ENCODE measurements around the gene MLN.
A peak's percentile ranks its signal among the peaks of the same experiment; 100 is the strongest.

MLN gene

DNA sequence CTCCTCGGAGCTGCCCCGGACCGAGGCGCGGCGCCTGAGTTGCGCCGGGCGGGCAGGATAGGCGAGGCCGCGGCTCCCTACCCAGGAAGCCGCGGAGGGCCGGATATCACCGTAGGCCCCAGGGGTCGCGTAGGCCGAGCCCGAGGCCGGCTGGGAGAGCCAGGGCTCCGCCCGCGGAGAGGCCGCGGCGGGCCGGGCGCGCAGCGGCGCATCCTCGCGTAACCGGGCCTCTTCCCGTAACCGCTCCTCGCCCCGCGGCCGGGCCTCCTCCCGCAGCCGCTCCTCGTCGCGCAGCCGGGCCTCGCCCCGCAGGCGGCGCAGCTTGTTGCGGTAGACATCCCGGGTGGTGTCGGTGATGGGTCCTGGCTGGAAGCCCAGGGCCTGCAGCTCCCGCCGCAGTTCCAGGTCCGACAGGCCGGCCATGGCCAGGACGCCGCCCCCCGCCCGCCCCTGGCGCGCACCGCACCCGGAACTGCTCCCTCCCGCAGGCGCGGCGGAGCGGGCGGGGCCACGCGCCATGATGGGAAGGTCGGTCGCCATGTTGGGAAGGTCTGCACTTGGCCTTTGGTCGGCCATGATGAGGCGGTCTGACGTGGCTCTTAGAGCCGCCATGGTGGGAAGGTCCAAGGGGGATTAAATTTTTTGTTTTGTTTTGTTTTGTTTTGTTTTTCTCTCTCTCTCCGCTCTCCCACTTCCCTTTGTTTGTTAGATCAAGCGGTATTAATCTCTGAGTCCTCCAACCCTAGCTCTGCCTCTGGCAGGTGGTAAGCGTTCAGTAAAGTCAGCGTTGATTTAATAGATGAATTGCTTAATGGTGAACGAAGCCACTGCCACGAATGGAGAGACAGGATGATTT is 14.9 kb downstream of the MLN start, which contains the start of gene LEMD2:
Gene LEMD2, minus strand, starts transcription at position 437 of the 856 bp plus-strand sequence. Its CDS starts 14 bp downstream, at position 423.
- H3K4me3 ChIP-seq (ENCODE audit: low read depth, low read length), result peak within 1 kb of the TSS; percentile 76
- DNase-seq (ENCODE audit: low read depth), result peak; percentile 97
- no peak for TF ChIP-seq CTCF (conservative IDR thresholded peaks at IDR 0.05; ENCODE audit: low read depth, low read length)

- H3K4me3 ChIP-seq (ENCODE audit: low read depth, low read length), result peak overlapping the region; percentile 76
- TF ChIP-seq CTCF (conservative IDR thresholded peaks at IDR 0.05; ENCODE audit: low read depth, low read length), result no peak
- DNase-seq (ENCODE audit: low read depth), result peak; percentile 92
Observed at GRCh38 chr6:33787954-33788693, 15.7 kb downstream of the MLN start.

GRCh38 chr6:33787346-33787953 is 16.4 kb downstream of the MLN start:
- no peak for DNase-seq (ENCODE audit: low read depth)
- peak overlapping the region; percentile 76 for H3K4me3 ChIP-seq (ENCODE audit: low read depth, low read length)
- TF ChIP-seq CTCF (conservative IDR thresholded peaks at IDR 0.05; ENCODE audit: low read depth, low read length), result no peak

GRCh38 chr6:33786736-33787135 is 17.1 kb downstream of the MLN start:
- H3K4me3 ChIP-seq (ENCODE audit: low read depth, low read length), result no peak overlapping the region
- TF ChIP-seq CTCF (conservative IDR thresholded peaks at IDR 0.05; ENCODE audit: low read depth, low read length), result no peak
- DNase-seq (ENCODE audit: low read depth), result no peak

DNA sequence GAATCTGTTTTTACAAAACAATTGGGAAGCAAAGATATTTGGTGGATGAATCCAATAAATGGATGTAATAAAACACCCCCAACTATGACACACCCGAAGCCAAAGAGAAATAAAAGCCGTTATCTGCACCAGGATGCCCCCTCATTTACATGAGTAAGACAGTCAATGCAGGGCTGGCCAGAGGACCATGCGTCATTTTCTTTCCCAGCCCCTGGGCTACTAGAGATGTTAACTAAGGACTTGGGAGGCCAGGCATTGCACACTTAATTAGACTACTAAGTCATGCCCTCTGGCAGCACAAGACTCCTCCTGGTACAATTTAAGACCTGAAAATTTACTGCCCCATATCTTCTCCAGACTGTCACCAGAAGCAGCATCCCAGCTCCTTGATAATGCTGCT is 18.0 kb downstream of the MLN start:
- H3K4me3 ChIP-seq (ENCODE audit: low read depth, low read length), result no peak overlapping the region
- DNase-seq (ENCODE audit: low read depth), result no peak
- no peak for TF ChIP-seq CTCF (conservative IDR thresholded peaks at IDR 0.05; ENCODE audit: low read depth, low read length)

- H3K4me3 ChIP-seq (ENCODE audit: low read depth, low read length), result no peak overlapping the region
- TF ChIP-seq CTCF (conservative IDR thresholded peaks at IDR 0.05; ENCODE audit: low read depth, low read length), result no peak
- DNase-seq (ENCODE audit: low read depth), result no peak
Observed at GRCh38 chr6:33784787-33785186, 19.0 kb downstream of the MLN start.

All from choroid plexus epithelial cell (primary cell).